ENCODE data around the gene SLC29A3.

SLC29A3 gene

DNA sequence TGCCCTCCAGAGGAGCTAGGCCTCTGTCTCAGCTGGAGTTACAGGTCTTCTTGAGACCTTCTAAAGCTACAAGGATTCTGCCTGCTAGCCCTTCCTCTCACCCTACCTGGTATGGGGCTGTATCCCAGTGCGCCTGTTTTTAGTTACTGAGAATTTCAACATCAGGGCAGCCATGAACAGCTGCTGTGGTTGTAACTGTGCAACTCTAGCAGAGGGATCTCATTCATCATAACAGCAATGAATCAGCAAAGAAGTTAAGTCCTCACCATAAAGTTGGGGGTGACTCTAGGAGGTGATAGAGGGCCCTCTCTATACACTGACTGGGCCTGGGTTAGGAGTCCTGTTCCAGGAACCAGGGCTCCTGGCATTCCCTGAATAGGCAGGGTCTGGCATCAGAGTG, 63.7 kb downstream of the SLC29A3 start:
- TF ChIP-seq, protein P1, sequence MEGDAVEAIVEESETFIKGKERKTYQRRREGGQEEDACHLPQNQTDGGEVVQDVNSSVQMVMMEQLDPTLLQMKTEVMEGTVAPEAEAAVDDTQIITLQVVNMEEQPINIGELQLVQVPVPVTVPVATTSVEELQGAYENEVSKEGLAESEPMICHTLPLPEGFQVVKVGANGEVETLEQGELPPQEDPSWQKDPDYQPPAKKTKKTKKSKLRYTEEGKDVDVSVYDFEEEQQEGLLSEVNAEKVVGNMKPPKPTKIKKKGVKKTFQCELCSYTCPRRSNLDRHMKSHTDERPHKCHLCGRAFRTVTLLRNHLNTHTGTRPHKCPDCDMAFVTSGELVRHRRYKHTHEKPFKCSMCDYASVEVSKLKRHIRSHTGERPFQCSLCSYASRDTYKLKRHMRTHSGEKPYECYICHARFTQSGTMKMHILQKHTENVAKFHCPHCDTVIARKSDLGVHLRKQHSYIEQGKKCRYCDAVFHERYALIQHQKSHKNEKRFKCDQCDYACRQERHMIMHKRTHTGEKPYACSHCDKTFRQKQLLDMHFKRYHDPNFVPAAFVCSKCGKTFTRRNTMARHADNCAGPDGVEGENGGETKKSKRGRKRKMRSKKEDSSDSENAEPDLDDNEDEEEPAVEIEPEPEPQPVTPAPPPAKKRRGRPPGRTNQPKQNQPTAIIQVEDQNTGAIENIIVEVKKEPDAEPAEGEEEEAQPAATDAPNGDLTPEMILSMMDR (IDR thresholded peaks at IDR 0.05; ENCODE audit: borderline replicate concordance, control extremely low read depth, extremely low read depth, insufficient read depth, missing control alignments), result no peak
- DNase-seq (ENCODE audit: low spot score), result no peak
- in situ Hi-C loops (cut with MboI; ENCODE audit: low sequenced_read_pairs, unreplicated experiment), result loop anchor here (10.0 kb wide), 1 partner anchor 322 kb away; no protein-coding TSS in a partner anchor

DNA sequence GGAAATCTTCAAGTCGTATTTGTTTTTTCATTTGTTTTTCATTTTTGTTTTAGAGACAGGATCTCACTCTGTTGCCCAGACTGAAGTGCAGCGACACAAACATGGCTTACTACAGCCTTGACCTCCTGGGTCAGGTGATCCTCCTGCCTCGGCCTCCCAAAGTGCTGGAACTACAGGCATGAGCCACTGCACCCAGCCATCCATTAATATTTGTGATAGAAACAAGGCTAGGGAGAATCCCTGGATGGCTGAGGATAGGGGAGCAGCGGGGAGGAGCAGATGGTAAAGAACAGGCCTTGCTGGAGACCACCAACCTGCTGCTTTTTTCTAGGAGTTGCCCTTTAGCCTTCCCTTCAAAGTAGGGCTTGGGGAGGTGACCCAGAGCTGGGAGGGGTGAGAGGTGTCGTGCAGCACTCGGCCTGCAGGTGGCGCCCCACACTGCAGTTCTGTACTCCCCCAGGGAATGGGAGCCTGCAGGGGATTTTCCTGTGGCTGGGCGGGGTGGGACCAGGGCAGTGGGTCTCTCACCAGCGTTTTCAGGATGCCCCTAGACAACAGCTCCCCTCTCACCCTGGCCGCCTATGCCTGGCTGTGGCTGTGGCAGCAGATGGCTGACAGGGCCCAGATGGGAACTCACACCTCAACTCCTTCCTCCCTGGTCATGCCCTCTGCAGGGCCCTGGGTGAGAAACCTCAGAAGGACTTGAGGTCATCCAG, 65.1 kb downstream of the SLC29A3 start:
- TF ChIP-seq, protein P1 (IDR thresholded peaks at IDR 0.05; ENCODE audit: borderline replicate concordance, control extremely low read depth, extremely low read depth, insufficient read depth, missing control alignments), result peak; percentile 96
- in situ Hi-C loops (cut with MboI; ENCODE audit: low sequenced_read_pairs, unreplicated experiment), result loop anchor here (10.0 kb wide), 1 partner anchor 321 kb away; no protein-coding TSS in a partner anchor
- DNase-seq (ENCODE audit: low spot score), result peak; percentile 82

DNA sequence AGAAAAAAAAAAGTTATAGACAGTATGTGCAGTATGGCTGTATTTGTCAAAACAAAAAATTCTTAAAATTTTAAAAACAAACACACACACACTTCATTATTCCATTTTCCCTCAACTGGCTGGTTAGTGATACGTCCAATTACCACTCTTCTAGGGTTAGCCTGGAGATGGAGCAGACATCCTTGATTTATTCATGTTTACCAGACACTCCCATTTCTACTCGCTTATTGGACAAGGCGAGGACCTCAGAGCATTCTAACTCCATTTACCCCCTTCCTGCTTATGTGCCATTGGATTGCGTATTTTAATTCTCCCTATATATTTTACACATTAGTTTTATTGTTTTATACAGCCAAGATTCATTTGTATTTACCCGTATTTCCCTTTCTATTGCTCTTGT, 69.1 kb downstream of the SLC29A3 start:
- in situ Hi-C loops (cut with MboI; ENCODE audit: low sequenced_read_pairs, unreplicated experiment), result loop anchor here (10.0 kb wide), 1 partner anchor 317 kb away; no protein-coding TSS in a partner anchor
- TF ChIP-seq, protein P1 (IDR thresholded peaks at IDR 0.05; ENCODE audit: borderline replicate concordance, control extremely low read depth, extremely low read depth, insufficient read depth, missing control alignments), result no peak
- no peak for DNase-seq (ENCODE audit: low spot score)

DNA sequence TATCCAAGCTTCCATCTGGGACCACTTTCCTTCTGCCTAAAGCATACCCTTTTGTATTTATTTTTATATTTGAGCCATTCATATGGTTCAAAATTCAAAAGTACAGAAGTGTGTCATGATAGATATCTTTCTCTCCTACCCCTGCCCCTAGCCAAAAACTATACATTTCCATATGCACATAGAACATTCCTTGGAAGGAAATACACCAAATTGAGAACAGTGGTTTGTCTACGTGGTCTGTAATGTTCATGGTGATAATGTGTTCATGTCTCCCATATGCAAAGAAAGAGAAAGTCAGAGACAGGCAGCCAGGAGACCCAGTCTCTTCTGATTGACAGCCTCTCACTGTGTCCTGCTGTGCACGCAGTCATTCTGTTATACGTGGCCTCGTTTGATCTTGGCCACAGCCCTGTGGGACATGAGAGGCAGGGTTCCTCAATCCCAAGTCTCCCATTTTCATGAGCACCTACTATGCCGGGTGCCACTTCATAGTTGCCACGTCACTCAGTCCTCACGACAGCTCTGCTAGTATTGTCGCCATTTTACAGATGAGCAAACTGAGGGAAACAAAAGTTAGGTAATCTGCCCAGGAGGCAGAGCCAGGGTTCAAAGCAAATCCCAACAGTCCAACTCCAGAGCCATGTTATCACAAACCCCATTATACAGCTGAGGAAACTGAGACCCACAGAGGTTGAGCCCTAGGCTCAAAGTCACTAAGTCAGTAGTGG, 69.7 kb downstream of the SLC29A3 start:
- no peak for DNase-seq (ENCODE audit: low spot score)
- TF ChIP-seq, protein P1 (IDR thresholded peaks at IDR 0.05; ENCODE audit: borderline replicate concordance, control extremely low read depth, extremely low read depth, insufficient read depth, missing control alignments), result no peak
- in situ Hi-C loops (cut with MboI; ENCODE audit: low sequenced_read_pairs, unreplicated experiment), result loop anchor here (10.0 kb wide), 1 partner anchor 316 kb away; no protein-coding TSS in a partner anchor

DNA sequence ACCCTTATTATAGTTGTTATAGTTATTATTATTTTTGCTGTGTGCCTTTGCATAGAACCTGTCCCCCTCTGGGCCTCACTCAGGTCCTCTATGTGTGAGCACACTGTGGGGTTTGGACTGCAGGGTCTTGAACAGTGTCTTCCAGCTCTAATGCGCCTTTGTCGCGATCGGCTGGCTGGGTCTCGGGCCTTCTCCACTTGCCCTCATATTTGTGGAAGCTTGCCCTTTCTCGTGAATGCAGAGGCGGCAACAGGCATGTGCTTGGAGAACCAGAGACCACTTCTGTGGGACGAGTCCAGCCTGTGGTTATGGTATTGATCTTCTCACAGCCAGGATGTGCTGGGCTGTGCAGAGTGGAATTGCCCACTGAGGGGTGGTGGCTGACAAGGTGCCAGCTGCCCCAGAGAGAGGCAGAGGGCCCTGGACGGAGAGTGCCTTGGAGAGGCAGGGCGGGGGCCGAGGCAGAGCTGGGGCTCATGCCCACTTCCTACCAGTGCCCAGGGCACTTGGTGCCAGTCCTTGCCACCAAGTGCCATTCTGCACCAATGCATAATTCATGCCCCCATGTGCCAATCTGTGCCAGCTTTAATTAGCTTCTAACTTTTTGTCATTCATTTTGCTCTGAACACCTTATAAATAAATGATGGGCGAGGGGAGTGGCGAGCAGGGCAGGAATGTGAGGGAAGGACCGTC, 70.9 kb downstream of the SLC29A3 start:
- in situ Hi-C loops (cut with MboI; ENCODE audit: low sequenced_read_pairs, unreplicated experiment), result loop anchor here (10.0 kb wide), 1 partner anchor 315 kb away; no protein-coding TSS in a partner anchor
- DNase-seq (ENCODE audit: low spot score), result no peak
- TF ChIP-seq, protein P1 (IDR thresholded peaks at IDR 0.05; ENCODE audit: borderline replicate concordance, control extremely low read depth, extremely low read depth, insufficient read depth, missing control alignments), result no peak

DNA sequence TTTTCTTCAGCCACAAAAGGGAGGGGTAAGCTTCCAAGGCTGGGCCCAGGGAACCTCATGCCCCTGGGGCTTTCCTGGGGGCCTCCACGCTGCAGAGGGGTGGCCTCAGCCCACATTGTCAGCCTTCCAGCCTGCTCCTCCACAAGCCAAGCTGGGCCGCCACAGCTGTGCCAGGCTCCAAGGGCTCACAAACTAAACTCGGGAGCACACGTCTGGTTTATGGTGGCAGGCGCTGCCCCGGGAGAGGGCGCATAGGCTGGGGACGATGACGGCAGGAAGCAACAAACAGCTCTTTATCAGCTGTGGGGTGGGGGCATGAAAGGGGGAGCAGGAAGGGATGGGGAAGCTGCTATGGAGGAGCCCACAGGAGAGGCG, 71.4 kb downstream of the SLC29A3 start:
- no peak for DNase-seq (ENCODE audit: low spot score)
- TF ChIP-seq, protein P1 (IDR thresholded peaks at IDR 0.05; ENCODE audit: borderline replicate concordance, control extremely low read depth, extremely low read depth, insufficient read depth, missing control alignments), result no peak
- in situ Hi-C loops (cut with MboI; ENCODE audit: low sequenced_read_pairs, unreplicated experiment), result no loop called here

Measured in GM13976 (cell line).